ENCODE results near the gene ANO1. TPM values are rescaled to one million over a fixed set of nuclear protein-coding genes. Genes with fewer than 3 reads are reported as not detected.

Gene ANO1
- total RNA-seq, 4 donors from 2014 or later, result 25.3 to 107 (median 48.8) TPM

DNA sequence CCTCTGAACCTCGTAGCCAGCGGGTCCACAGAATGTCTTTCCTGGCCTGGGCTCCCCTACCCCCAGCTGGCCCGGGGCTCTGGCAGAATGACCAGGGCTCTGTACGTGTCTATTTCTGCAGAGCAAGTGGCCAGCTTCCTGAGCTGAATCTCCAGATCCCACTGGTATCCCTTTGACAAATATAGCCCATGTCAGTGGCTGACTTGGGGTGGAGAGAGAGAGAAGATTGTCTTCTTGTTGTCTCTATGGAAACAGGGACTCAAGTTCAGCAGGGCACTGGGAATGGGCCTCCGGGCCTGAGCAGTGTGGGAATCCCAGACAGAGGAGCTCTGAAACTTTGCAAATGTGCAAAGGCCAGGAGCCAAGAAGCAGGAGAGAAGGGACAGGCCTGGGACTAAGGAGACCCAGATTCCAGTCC lies 33.9 kb downstream of the ANO1 start:
- Histone ChIP-seq H3K27ac (replicated peaks in 1 of 4) (peak overlapping the region in 3 of 4 donors; percentile 23 to 48 (median 30)), H3K36me3 (no peaks in the 10 kb centered on the region), H3K4me3 (no peak overlapping the region), H3K27me3 (peaks cover 0 to 8% (median 0%) of the 10 kb centered on the region in 4 donors), H3K4me1 (peaks cover 0 to 16% (median 4%) of the 10 kb centered on the region in 4 donors), H3K9me3 (no peaks in the 10 kb centered on the region)
- intact Hi-C loops (cut with DNase I), result no loop called here
- TF ChIP-seq, protein P1, sequence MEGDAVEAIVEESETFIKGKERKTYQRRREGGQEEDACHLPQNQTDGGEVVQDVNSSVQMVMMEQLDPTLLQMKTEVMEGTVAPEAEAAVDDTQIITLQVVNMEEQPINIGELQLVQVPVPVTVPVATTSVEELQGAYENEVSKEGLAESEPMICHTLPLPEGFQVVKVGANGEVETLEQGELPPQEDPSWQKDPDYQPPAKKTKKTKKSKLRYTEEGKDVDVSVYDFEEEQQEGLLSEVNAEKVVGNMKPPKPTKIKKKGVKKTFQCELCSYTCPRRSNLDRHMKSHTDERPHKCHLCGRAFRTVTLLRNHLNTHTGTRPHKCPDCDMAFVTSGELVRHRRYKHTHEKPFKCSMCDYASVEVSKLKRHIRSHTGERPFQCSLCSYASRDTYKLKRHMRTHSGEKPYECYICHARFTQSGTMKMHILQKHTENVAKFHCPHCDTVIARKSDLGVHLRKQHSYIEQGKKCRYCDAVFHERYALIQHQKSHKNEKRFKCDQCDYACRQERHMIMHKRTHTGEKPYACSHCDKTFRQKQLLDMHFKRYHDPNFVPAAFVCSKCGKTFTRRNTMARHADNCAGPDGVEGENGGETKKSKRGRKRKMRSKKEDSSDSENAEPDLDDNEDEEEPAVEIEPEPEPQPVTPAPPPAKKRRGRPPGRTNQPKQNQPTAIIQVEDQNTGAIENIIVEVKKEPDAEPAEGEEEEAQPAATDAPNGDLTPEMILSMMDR (IDR thresholded peaks at IDR 0.05), result no peak
- no peak for TF ChIP-seq POLR2AphosphoS5 (IDR thresholded peaks at IDR 0.05)
- 46% methylated on average over 1 of the region's 5 CpGs for WGBS
- DNase-seq (ENCODE audit: extremely low spot score), result no peak

DNA sequence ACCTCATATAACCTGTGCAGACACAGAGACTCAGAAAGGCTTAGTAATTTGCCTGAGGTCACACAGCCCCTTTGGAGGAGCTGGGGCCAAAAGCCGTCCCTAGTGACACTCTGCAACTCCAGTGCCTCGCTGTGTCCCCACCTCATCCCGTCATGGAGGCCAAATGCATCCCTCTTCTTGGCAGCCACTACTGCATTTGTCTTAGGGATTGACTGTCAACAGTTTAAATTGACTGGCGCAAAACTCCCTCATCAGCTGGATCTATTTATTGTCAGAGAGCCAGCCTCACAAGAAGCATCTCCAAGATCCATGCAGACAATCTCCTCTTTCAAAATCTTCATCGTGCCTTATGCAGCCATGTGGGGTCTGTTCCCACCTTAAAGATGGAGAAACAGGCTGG lies 35.7 kb downstream of the ANO1 start:
- TF ChIP-seq, protein P1 (IDR thresholded peaks at IDR 0.05), result no peak
- TF ChIP-seq EP300 (IDR thresholded peaks at IDR 0.05) (no peak), POLR2A (IDR thresholded peaks at IDR 0.05; ENCODE audit: low read depth) (no peak), POLR2AphosphoS5 (IDR thresholded peaks at IDR 0.05) (no peak)
- Histone ChIP-seq H3K27me3 (peaks cover 0 to 16% (median 0%) of the 10 kb centered on the region in 4 donors), H3K27ac (replicated peaks in 1 of 4) (peak overlapping the region in 1 of 4 donors; percentile 25), H3K9me3 (no peaks in the 10 kb centered on the region), H3K36me3 (no peaks in the 10 kb centered on the region), H3K4me3 (no peak overlapping the region), H3K4me1 (peaks cover 0 to 12% (median 4%) of the 10 kb centered on the region in 4 donors)
- DNase-seq (ENCODE audit: extremely low spot score), result no peak
- intact Hi-C loops (cut with DNase I), result no loop called here
- WGBS, result 84% methylated on average over 5 of the region's 5 CpGs

DNA sequence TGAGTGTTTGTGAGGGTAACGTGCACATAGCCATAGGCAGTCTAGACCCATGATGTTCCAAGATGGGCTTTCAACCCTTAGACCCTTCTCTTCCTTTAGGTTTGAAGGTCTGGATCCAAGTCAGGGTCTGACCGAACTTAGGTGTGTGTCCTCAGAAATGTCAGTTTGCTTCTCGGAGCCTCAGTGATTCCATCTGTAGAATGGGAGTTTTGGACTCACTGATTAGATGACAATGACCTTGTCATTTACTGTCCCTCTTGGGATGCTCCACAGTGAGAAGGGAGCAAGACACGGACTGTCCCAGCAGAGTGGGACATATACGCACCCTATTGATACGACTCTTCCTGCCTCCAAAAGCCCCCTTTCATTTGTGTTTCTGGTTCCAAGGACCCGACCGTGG lies 37.7 kb downstream of the ANO1 start:
- H3K4me1 ChIP-seq, result peaks cover 0 to 7% (median 4%) of the 10 kb centered on the region in 4 donors
- DNase-seq (ENCODE audit: extremely low spot score), result no peak
- no peaks in the 10 kb centered on the region for H3K36me3 ChIP-seq
- intact Hi-C loops (cut with DNase I), result no loop called here
- TF ChIP-seq POLR2AphosphoS5 (IDR thresholded peaks at IDR 0.05) (no peak), POLR2A (IDR thresholded peaks at IDR 0.05; ENCODE audit: low read depth) (no peak), EP300 (IDR thresholded peaks at IDR 0.05) (no peak)
- TF ChIP-seq, protein P1 (IDR thresholded peaks at IDR 0.05), result no peak
- H3K27ac ChIP-seq (replicated peaks in 1 of 4), result no peak overlapping the region
- WGBS, result 91% methylated on average over 8 of the region's 8 CpGs
- peaks cover 0 to 16% (median 0%) of the 10 kb centered on the region in 4 donors for H3K27me3 ChIP-seq
- H3K9me3 ChIP-seq, result no peaks in the 10 kb centered on the region
- H3K4me3 ChIP-seq, result no peak overlapping the region

DNA sequence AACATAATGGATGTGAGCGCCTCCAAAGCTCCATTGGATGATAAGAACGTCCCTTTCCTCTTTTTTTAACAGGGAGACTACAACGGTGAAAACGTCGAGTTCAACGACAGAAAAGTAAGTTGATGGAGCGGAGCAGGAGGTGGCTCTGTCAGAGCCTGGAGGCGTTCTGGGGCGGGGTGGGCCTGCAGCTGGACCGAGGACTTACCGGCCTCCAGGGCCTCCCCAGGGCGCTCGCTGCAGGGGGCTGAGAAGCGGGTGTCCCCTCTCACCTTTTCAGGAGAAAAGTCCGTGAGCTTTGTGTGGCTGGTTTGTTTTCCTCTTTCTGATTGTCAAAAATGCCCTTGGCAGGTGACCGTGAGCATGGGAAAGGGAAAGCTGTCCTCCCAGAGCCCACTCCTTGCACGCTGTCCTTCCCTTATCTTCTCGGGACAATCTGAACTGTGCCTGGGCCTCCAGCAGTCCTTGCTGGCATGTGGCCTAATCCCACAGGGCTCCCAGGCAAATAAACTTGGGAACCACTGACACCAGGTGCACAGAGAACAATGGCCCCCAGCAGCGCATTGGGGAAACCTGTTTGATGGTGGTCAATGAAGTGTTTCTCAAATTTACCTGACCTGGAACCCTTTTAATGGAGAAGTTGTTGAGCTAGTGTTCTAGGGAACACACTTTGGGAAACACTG lies 38.4 kb downstream of the ANO1 start:
- H3K4me3 ChIP-seq, result no peak overlapping the region
- H3K27me3 ChIP-seq, result peaks cover 0 to 17% (median 0%) of the 10 kb centered on the region in 4 donors
- peaks cover 0 to 7% (median 2%) of the 10 kb centered on the region in 4 donors for H3K4me1 ChIP-seq
- H3K36me3 ChIP-seq, result no peaks in the 10 kb centered on the region
- intact Hi-C loops (cut with DNase I), result no loop called here
- no peak for DNase-seq (ENCODE audit: extremely low spot score)
- WGBS, result 97% methylated on average over 18 of the region's 19 CpGs
- TF ChIP-seq POLR2A (IDR thresholded peaks at IDR 0.05; ENCODE audit: low read depth) (no peak), POLR2AphosphoS5 (IDR thresholded peaks at IDR 0.05) (no peak), EP300 (IDR thresholded peaks at IDR 0.05) (no peak)
- TF ChIP-seq, protein P1 (IDR thresholded peaks at IDR 0.05), result no peak
- H3K9me3 ChIP-seq, result no peaks in the 10 kb centered on the region
- no peak overlapping the region for H3K27ac ChIP-seq (replicated peaks in 1 of 4)

All from esophagus muscularis mucosa (tissue), 4 donors.